Activated T-cell treated with anti-CD3 and anti-CD28 coated beads for 4 hours (primary cell): ENCODE data around the gene NUDT19.
A peak's percentile ranks its signal among the peaks of the same experiment; 100 is the strongest.
"Not testable (repeated sequence)": the region's sequence is repeated elsewhere in the genome, so short reads cannot be mapped to it uniquely, and the experiment has no call there.

Experiments
- DNase-seq: peaks from one replicate; pipeline ENCODE4 v3.0.0-alpha.2; 2020

NUDT19 gene

GRCh38 chr19:32691291-32691951 lies at the start of gene NUDT19:
Gene NUDT19 (plus strand): TSS chr19:32691821. CDS start chr19:32691961, 140 bp downstream.
- DNase-seq, result peak; percentile 61

DNA sequence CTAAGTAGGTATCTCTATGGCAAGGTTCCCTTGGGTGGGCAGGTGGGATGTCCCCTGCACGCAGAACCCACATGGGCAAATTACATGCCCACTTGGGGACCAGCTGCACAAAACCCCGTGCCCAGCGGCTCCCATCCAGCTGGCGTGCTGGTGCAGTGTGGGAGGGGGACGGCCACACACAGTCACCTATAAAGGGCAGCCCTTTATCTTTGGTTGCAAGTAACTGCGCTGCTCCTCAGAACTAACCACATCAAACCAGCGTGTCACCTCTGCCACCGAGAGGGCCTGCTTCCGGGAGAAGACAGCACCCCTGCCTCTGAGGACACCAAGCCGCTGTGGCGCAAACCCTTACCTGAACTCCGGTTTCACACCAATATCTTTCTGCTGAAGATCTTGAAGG lies 48.9 kb upstream of the NUDT19 start:
- peak; percentile 37 for DNase-seq

DNA sequence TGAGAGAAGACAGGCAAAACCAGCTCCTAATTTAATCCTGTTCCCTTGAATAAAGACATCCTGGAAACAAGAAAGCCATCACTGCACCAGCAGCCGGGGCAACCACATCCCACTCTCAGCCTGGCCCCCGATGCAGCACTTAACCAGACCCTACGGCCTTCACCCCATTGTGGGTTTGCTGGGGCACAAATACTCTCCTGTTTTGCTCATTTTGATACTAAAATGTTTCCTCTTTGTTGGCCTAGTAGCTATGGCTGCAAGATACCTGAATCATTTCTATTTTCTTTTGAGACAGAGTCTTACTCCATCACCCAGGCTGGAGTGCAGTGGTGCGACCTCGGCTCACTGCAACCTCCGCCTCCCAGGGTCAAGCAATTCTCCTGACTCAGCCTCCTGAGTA lies 45.1 kb upstream of the NUDT19 start:
- no peak for DNase-seq

DNA sequence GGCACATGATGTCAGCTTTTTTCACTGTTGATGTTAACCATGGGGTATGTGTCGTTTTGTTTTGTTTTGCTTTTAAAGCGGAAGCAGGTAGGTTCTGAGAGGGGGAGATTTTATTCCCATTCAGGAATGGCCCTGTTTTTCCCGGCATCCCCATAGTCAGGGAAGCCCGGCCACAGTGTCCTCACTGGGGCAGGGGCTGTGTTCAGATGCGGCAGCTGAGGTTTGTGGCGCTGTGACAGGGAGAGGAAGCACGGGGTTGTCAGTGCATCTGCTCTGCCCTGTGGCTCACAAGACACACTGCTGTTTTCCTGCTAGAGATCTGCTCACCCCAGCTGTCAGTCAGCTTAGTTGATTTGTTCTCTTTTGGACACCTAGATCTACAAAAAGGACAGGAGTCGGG lies 44.3 kb upstream of the NUDT19 start:
- no peak for DNase-seq

DNA sequence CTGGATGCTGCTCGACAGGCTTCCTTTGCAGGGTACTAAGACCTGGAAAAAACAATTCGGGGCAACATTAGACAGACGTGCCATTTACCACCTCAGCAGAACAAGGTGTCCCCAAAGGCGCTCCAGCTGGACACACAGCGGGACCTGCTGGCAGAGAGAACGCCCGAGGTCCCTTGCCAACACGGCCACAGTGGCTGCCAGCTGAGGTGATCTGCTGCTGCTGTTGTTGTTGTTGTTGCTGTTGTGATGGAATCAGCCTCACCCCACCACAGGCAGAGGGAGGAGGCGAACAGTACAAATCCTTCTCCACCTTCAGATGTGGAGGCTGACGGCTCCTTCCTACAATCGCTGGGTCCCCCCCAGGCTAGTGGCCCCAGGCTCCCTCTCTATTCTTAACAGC lies 41.9 kb upstream of the NUDT19 start:
- no peak for DNase-seq

- DNase-seq, result no peak
Measured at GRCh38 chr19:32650671-32651070, 41.0 kb upstream of the NUDT19 start.

DNA sequence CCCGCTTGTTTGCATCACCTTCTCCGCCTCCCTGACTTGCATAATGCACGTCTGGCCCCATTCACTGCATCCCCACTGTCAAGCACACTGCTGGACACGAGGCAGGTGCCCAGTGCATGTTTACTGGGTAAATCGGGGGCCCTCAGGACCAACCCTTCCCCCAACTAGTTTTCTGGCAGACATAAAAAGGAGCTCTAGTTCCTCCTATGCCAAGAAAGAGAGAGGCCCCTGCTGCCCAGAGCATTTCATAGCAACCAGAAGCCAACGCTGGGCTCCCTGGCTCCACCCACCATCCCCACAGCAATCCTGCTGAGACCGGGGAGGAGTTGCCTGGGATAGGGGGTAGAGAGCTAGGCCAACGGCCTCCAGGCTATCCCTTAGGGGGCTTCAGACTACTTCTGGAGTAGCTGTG lies 39.9 kb upstream of the NUDT19 start:
- DNase-seq, result no peak

DNA sequence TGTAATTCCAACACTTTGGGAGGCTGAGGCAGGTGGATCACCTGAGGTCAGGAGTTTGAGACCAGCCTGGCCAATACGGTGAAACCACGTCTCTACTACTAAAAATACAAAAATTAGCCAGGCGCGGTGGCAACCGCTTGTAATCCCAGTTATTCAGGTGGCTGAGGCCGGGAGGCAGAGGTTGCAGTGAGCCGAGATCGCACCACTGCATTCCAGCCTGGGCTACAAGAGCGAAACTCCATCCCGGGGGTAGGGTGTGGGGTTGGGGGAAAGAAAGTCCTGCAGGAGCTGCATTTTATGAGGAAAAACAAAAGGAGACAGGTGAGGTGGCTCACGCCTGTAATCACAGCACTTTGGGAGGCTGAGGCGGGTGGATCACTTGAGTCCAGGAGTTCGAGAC lies 39.3 kb upstream of the NUDT19 start:
- not testable (repeated sequence) for DNase-seq

- DNase-seq, result no peak
Measured at GRCh38 chr19:32652894-32653598, 38.6 kb upstream of the NUDT19 start.

DNA sequence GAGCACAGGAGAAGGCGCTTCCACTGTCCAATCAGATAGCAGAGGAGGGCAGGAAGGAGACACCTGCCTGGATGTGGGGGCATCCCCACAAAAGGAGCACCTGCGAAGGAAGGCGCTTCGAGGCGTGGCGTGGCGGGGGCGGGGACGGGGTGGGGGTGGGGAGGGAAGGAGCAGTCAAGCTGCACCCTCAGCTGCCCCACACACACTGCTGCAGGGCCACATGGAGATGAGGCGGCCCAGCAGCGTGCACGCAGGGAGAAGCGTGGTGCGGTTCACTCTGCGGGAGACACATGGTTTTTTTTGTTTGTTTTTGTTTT lies 38.1 kb upstream of the NUDT19 start:
- no peak for DNase-seq

DNA sequence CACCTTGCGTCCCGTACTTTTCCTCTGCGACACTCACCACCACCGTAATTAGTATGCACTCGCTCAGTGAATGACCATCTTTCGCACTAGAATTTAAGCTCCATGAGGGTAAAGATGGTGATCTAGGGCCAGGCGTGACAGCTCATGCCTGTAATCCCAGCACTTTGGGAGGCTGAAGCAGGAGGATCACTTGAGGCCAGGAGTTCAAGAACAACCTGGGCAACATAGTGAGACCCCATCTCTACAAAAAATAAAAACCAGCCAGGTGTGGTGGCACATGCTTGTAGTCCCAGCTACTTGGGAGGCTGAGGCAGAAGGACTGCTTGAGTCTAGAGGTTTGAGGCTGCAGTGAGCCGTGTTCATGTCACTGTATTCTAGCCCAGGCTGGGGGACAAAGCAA lies 35.2 kb upstream of the NUDT19 start:
- DNase-seq, result not testable (repeated sequence)

DNA sequence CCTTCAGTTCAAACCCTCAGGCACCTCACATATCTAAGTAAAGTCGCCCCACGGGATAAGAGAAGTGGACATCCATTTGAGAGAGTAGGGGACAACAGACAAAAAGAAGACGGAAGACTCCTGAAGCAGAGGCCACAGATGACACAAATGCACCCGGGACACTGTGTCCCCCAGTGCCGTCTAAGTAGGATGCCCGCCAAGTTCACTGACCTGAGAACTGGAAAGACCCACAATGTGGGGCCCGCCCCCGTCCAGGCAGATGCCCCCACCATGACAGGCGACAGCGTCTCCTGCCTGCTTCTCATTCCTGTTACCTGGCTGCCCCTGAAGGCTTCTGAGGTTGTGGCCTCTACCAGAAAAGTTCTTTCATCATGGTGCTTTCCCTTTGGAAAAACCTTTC lies 33.5 kb upstream of the NUDT19 start:
- no peak for DNase-seq

DNA sequence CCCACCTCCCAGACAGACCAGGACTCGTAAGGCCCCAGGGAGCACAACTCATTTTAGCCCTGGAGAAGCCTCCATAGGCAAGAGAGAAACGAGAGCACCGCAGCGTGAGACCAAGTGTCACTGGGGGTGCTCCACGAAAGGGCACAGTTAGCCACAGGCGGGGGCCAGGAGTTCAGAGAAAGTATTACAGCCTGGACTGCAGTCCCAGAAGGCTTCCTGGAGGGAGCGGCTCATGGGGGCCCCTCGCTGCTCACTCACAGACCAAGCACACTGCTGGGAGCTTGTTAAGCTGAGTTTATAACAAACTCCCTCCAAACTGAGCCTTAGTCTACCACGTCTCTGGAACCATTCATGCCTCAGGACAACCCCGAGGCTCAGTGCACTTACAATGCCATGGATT lies 33.1 kb upstream of the NUDT19 start:
- no peak for DNase-seq

DNA sequence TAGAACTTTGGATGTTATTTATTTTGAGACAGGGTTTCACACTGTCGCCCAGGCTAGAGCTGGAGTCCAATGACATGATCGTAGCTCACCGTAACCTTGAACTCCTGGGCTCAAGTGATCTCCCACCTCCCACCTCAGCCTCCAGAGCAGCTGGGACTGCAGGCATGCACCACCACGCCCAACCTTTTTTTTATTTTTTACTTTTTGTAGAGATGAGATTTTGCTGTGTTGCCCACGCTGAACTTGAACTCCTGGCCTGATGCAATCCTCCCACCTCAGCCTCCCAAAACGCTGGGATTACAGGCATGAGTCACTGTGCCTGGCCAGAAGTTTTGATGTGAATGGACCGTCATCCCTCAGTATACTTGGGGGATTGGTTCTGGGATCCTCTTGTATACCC lies 30.3 kb upstream of the NUDT19 start:
- DNase-seq, result no peak

DNA sequence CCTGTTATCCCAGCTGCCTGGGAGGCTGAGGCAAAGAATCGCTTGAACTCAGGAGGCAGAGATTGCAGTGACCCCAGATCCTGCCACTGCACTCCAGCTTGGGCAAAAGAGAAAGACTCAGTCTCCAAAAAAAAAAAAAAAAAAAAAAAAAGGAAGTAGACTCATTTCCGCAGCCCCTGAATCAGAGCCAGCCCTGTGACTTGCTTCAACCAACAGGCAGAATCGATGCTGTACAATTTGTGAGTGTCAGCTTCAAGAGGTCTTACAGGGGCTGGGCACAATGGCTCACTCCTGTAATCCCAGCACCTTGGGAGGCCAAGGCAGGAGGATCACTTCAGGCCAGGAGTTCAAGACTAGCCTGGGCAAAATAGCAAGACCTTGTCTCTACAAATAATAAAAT lies 29.4 kb upstream of the NUDT19 start:
- no peak for DNase-seq

- DNase-seq, result no peak
Measured at GRCh38 chr19:32666084-32666483, 25.5 kb upstream of the NUDT19 start.

- DNase-seq, result no peak
Measured at GRCh38 chr19:32669310-32669709, 22.3 kb upstream of the NUDT19 start.

- no peak for DNase-seq
Measured at GRCh38 chr19:32671883-32672593, 19.6 kb upstream of the NUDT19 start.

DNA sequence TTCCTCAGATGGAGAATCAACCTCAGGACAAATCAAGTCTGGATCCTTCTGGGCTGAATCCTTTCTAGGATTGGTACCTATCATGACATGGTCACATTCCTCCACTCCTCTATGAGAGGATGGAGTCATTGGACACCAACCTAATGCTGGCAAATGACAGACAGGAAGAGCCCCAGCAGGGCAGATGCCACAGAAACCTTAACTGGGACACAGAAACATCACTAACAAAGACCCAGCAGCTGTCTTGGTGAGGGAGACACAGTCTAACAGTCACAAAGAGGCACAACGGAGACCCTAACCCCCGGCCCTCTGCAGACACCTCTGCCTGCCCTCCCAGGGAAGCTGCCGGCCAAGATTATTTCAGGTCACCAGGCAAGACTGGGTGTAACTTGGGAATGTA lies 18.8 kb upstream of the NUDT19 start:
- no peak for DNase-seq

- DNase-seq, result no peak
Measured at GRCh38 chr19:32673573-32673972, 18.0 kb upstream of the NUDT19 start.

- no peak for DNase-seq
Measured at GRCh38 chr19:32674153-32674930, 17.3 kb upstream of the NUDT19 start.

- DNase-seq, result peak; percentile 97
Measured at GRCh38 chr19:32674931-32675719, 16.5 kb upstream of the NUDT19 start, which contains the start of gene ANKRD27. Gene ANKRD27 (minus strand): TSS chr19:32675180. CDS start chr19:32659015, 16,165 bp downstream.
